Stimulated activated CD8-positive, alpha-beta memory T cell treated with anti-CD3 and anti-CD28 coated beads, Interleukin-15, amount 100 ng/mL, for 4 hours (primary cell): ENCODE measurements around the gene CHIC2.

ENCODE experiments used
- DNase-seq, 2 donors: peaks; one replicate each; pipeline ENCODE4 v3.0.0-alpha.2; 2020; ENCODE audit warnings: low read depth in 2 of 2

CHIC2 gene

DNA sequence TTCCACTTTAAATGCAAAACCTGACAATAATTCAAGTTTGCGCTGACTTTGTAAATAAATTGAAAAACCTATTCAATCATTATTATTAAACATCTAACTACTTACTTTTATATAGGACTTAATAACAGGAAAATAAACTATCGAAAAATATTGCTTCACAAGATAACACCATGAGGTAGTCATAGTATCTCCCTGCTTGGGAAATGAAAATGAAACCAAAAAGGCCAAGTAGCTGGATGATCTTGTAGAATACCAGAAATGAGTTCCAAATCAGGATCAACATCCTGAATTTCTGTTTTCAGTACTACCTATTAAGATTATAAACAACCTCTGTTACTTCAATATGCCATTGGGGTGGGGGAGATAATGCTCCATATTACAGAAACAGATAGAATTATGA is 58.9 kb downstream of the CHIC2 start:
- DNase-seq: no peak

GRCh38 chr4:54004463-54004862 is 59.9 kb downstream of the CHIC2 start:
- DNase-seq: no peak

- no peak for DNase-seq
Measured at GRCh38 chr4:54001668-54002365, 62.6 kb downstream of the CHIC2 start.

DNA sequence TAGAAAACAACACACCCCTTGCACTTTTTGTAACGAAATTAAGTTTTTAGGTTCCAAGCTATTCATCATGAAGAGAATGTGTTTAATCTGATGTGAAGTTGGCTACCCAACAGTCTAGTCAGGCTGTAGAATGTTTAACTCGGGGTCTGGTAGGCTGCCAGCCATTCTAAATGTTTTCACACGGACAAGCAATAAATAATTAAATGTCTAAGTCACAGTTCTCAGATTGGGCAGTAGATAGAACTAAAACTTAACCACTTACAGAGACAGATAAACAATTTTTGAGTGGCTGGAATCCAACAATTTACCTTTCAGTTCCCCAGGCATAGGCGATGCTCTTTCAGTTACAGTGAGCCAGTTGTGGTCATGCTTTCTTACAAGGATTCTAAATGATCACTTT is 66.5 kb downstream of the CHIC2 start:
- no peak for DNase-seq

DNA sequence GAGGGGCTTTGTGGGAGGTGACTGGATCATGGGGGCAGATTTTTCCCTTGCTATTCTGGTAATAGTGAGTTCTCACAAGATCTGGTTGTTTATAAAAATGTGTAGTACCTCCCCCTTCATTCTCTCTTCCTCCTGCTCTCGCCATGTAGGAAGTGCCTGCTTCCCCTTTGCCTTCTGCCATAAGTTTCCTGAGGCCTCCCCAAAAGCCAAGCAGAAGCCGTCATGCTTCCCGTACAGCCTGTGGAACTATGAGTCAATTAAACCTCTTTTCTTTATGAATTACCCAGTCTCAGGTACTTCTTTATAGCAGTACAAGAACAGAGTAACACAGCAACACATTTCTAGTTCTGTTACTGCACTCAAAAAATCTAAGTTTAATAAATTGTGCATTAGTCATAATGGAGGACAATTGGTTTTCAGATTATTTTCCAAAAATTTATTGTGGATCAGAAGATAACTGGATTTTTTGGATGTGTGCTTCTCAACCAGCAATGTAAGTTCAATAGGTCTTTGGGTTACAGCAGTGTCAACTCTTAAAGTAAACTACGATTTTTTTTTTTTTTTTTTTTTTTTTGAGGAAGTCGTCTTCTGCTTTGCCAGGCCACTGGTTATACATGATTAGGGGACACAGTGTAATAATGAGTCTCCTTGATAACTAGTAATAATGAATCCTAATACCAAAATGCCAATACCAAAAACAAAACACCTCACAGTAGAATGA is 69.9 kb downstream of the CHIC2 start:
- DNase-seq: no peak

- DNase-seq: no peak
Measured at GRCh38 chr4:53992785-53993184, 71.6 kb downstream of the CHIC2 start.

DNA sequence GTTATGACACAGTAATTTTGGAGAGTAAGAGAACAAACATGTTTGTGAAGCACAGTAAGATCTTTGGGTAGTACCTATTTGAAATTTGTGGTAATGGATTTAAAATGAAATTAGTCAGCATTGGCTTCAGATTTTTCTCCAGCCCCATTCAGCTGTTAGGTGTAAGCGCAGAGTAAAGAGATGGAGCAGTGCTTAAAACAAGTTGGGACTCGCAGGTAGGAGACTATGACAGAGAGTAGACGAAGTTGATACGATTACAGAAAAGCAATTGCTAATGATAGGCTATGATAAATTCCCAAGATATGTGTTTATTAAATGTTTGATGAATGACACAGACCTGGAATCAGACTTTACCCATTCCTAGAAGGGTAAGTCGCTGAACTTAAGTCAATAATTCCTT is 72.6 kb downstream of the CHIC2 start:
- DNase-seq: no peak

- no peak for DNase-seq
Measured at GRCh38 chr4:53990641-53991040, 73.8 kb downstream of the CHIC2 start.

DNA sequence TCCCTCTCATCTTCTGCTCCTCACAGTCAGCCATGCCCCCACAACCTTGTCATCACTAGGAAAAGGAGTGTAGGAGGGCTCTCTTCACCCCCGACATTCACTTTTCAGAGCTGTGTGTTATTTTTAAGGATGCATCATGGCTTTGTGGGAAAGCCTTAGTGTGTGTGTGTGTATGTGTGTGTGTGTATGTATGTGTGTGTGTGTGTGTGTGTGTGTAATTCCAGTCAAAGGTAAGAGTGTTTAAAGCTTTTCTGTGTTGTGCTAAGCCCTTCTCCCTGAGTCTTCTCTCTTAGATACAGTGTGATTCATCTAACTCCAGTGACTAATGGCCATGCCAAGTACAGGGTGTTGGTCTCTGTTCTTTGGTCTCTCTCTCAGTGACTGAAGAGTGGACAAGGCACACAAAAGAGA is 76.6 kb downstream of the CHIC2 start:
- no peak for DNase-seq

DNA sequence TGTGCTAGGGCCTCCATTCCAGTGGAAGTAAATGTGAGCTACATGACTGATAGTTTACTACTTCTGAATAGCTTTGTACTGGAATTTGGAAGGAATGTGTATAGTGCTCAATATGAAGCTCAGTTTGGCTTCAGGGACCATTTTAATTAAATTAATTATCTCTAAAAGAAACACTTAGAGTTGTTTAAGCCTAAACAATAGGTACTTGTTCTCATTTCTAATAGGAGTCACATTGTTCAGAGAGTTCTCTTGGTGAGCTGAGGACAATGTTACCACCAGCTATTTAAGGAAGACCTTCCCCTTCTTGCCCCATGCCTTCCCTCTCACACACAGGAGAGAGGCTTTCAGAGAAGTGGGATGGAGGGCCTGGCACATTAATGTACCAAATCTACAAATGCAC is 78.3 kb downstream of the CHIC2 start:
- DNase-seq: no peak

DNA sequence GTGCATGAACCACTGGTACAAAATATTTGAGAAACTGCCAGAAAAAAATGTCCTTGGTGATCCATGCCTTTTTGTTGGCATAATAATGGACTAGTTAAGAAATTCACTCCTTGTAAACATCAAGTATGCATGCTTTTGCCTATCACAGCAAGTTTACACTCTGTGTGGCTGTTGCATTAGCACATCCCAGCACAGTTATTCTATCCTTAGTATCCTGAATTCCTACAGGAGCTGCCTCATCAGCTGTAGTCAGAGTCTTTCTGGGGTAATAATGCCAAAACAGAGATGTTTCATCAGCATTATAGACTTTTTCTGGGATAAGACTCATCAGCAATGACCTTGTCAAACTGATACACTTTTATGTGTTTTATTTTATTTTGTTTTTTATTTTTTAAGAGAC is 82.8 kb downstream of the CHIC2 start:
- DNase-seq: no peak

- DNase-seq: no peak
Measured at GRCh38 chr4:53981066-53981465, 83.3 kb downstream of the CHIC2 start.

GRCh38 chr4:53974561-53974960 is 89.8 kb downstream of the CHIC2 start:
- no peak for DNase-seq

- no peak for DNase-seq
Measured at GRCh38 chr4:53967986-53968385, 96.4 kb downstream of the CHIC2 start.

GRCh38 chr4:53963781-53964180 is 100.6 kb downstream of the CHIC2 start:
- no peak for DNase-seq

DNA sequence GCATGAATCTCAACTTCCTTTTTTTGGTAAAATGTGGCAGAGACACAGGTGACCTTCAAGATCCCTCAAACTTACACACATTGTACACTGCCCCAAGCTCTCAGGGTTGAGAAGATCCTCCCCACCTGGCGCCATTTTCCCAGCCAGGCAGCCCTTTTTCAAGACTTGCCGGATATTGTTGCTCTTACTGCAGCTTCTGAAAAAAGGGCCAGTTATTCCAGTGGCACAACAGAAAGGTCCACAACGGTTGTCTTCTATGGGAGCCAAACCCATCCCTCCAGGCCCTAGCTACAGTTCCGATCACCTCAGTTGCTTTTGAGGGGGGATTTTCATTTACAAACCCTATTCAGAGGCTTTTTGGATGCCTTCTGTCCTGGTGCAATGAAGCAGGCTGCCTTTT is 101.1 kb downstream of the CHIC2 start:
- no peak for DNase-seq

DNA sequence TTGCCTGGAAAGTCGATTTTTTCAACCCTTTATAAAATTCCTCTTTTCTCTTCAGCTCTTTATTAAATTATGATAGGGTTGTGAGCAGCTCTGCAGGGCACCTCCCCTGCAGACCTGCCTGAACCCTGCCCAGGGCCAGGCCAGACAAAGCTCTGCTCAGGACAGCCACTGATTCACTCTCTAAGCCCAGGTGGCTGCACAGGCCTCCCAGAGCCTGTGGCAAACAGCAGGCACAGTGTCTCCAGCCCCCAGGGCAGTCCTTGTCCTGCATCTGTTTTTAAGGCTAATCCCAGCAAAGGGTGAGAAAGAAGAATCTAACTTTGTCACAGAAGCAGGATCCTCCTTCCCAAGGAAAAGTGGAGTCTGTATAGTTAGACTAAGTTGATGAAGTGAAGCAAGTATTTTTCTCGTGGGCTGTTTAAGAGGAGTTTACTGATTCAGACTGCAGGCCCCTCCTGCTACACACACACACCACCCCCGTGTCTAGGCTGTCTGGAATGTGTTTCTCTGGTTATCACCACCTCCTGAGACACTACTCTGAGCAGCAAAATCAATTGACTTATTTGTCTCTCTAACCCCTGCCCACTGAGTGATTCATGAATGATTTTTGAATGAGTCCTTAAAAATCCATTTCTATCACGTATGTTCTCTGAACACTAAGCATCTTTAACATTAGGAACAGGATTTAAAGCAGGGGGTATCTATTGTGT is 101.7 kb downstream of the CHIC2 start:
- DNase-seq: no peak

- no peak for DNase-seq
Measured at GRCh38 chr4:53961351-53961750, 103.1 kb downstream of the CHIC2 start.

GRCh38 chr4:53960843-53961242 is 103.6 kb downstream of the CHIC2 start:
- no peak for DNase-seq
